ENCODE measurements around the gene MIA2.
"Not testable (repeated sequence)": the region's sequence is repeated elsewhere in the genome, so short reads cannot be mapped to it uniquely, and the experiment has no call there.

MIA2 gene

GRCh38 chr14:39360316-39360715 lies 126.6 kb downstream of the MIA2 start:
- no peak for DNase-seq (ENCODE audit: low spot score)
- TF ChIP-seq CTCF (IDR thresholded peaks at IDR 0.05; ENCODE audit: extremely low read depth, insufficient read depth, missing control alignments) = no peak
- in situ Hi-C loops (cut with MboI; ENCODE audit: low pct_unique_long_range_greater_than_20kb, low sequenced_read_pairs, unreplicated experiment) = no loop called here

- in situ Hi-C loops (cut with MboI; ENCODE audit: low pct_unique_long_range_greater_than_20kb, low sequenced_read_pairs, unreplicated experiment); DNase-seq (ENCODE audit: low spot score): not testable (repeated sequence)
Observed at GRCh38 chr14:39361556-39361955, 127.8 kb downstream of the MIA2 start.

- in situ Hi-C loops (cut with MboI; ENCODE audit: low pct_unique_long_range_greater_than_20kb, low sequenced_read_pairs, unreplicated experiment) = no loop called here
- DNase-seq (ENCODE audit: low spot score) = no peak
- TF ChIP-seq CTCF (IDR thresholded peaks at IDR 0.05; ENCODE audit: extremely low read depth, insufficient read depth, missing control alignments) = no peak
Observed at GRCh38 chr14:39364509-39364908, 130.8 kb downstream of the MIA2 start.

GRCh38 chr14:39365354-39365753 lies 131.6 kb downstream of the MIA2 start:
- TF ChIP-seq CTCF (IDR thresholded peaks at IDR 0.05; ENCODE audit: extremely low read depth, insufficient read depth, missing control alignments) = no peak
- DNase-seq (ENCODE audit: low spot score) = no peak
- in situ Hi-C loops (cut with MboI; ENCODE audit: low pct_unique_long_range_greater_than_20kb, low sequenced_read_pairs, unreplicated experiment) = no loop called here

GRCh38 chr14:39366460-39367386 lies 133.0 kb downstream of the MIA2 start:
- TF ChIP-seq CTCF (IDR thresholded peaks at IDR 0.05; ENCODE audit: extremely low read depth, insufficient read depth, missing control alignments) = no peak
- no peak for DNase-seq (ENCODE audit: low spot score)
- in situ Hi-C loops (cut with MboI; ENCODE audit: low pct_unique_long_range_greater_than_20kb, low sequenced_read_pairs, unreplicated experiment) = no loop called here

GRCh38 chr14:39367387-39367751 lies 133.7 kb downstream of the MIA2 start:
- no peak for TF ChIP-seq CTCF (IDR thresholded peaks at IDR 0.05; ENCODE audit: extremely low read depth, insufficient read depth, missing control alignments)
- in situ Hi-C loops (cut with MboI; ENCODE audit: low pct_unique_long_range_greater_than_20kb, low sequenced_read_pairs, unreplicated experiment) = no loop called here
- no peak for DNase-seq (ENCODE audit: low spot score)

- TF ChIP-seq CTCF (IDR thresholded peaks at IDR 0.05; ENCODE audit: extremely low read depth, insufficient read depth, missing control alignments) = peak; percentile 54
- in situ Hi-C loops (cut with MboI; ENCODE audit: low pct_unique_long_range_greater_than_20kb, low sequenced_read_pairs, unreplicated experiment) = no loop called here
- peak; percentile 39 for DNase-seq (ENCODE audit: low spot score)
Observed at GRCh38 chr14:39368261-39368959, 134.7 kb downstream of the MIA2 start.
